Ovary (tissue), 9 donors: ENCODE measurements around the gene MGA. TPM values are rescaled to one million over a fixed set of nuclear protein-coding genes. Genes with fewer than 3 reads are reported as not detected.

Experiments
- DNase-seq, 5 donors: peaks; one replicate each; pipeline ENCODE4 v3.0.0-alpha.2; 2019 to 2020
- H3K27ac ChIP-seq, 2 donors: fragments of 200-600 bp; one replicate each; pipeline versions ENCODE4 v1.5.1 to v1.8.0; 2019 to 2022
- H3K27me3 ChIP-seq: fragments of 200-600 bp; one replicate; pipeline ENCODE4 v1.8.0; 2022
- H3K36me3 ChIP-seq: fragments of 200-600 bp; sonication (generic); one replicate; pipeline ENCODE4 v1.5.1; 2019
- H3K4me1 ChIP-seq: one replicate; pipeline ENCODE4 v1.8.1; 2013; ENCODE audit warnings: mild to moderate bottlenecking, moderate library complexity; ENCODE audit not compliant: insufficient read depth
- H3K4me3 ChIP-seq: fragments of 200-600 bp; sonication (generic); one replicate; pipeline ENCODE4 v1.5.1; 2017
- H3K9me3 ChIP-seq, 2 donors: fragments of 200-600 bp in 1 of 2; sonication (generic) in 1 of 2; one replicate each; pipeline versions ENCODE4 v1.5.1 to v1.8.1; 2013 to 2019; ENCODE audit warnings: mild to moderate bottlenecking in 1 of 2, moderate library complexity in 1 of 2
- CTCF ChIP-seq, 3 donors: fragments of 450-650 bp in 2 of 3; fragments of 200-600 bp in 1 of 3; IDR thresholded peaks; one replicate each; pipeline versions ENCODE4 v1.5.1 to v1.8.0; 2016 to 2022; ENCODE audit warnings: antibody characterized with exemption in 3 of 3, mild to moderate bottlenecking in 1 of 3
- EP300 ChIP-seq: sonication (generic); formaldehyde crosslinking; IDR thresholded peaks from one replicate; pipeline ENCODE4 v1.6.1; 2017; ENCODE audit warnings: antibody characterized with exemption
- POLR2A ChIP-seq: fragments of 450-650 bp; IDR thresholded peaks from one replicate; pipeline ENCODE4 v1.6.1; 2017; ENCODE audit warnings: antibody characterized with exemption, mild to moderate bottlenecking, moderate library complexity
- WGBS, 3 donors: extraction: QIAGEN DNeasy Blood & Tissue Kit in 1 of 3; methylation state at CpG; one replicate each; pipeline versions ENCODE4 v1.1.5 to v1.1.7; 2013 to 2017; 5-methylcytosine and 5-hydroxymethylcytosine counted together
- intact Hi-C, 4 donors: fragments of 100-400 bp; cut with DNase I; formaldehyde crosslinking; loops; one replicate each; pipeline versions ENCODE4 v1.11.0 to v1.15.1; 2022 to 2023
- polyA plus RNA-seq, 2 donors: library from polyadenylated mRNA; stranded (reverse); fragments of 200-250 nt in 1 of 2; fragments of 350-450 nt in 1 of 2; fragmentation: Illumina TruSeq in 1 of 2; extraction: RNeasy Lipid Tissue Mini Kit (QIAGEN cat#74804) in 1 of 2; gene quantifications; one replicate each; pipeline ENCODE4 v1.2.3, GENCODE V29; 2013 to 2014
- total RNA-seq, 7 donors: library from RNA; depleted of rRNA in 2 of 7; stranded (reverse); fragments of >200 nt in 2 of 7; fragmentation: NEBNext Ultra II Directional in 3 of 7; extraction: Animal tissue kit (Norgen Biotek cat#: 25700) in 3 of 7; gene quantifications; one replicate each; pipeline versions ENCODE4 v1.1.0 to v1.2.4, GENCODE V29; 2016 to 2023
- donor health status: DM: no; HTN: no; CAD: no; lungs with moderate emphysema.
- donor health status: DM: no; HTN: no; CAD: no.
- donor health status: Bipolar disorder and iron deficiency.
- donor health status: DM: yes; HTN: yes; CAD: no.
- donor health status: DM: no; HTN: no; CAD: no.
- donor health status: DM: yes; HTN: yes; CAD: no.

The MGA gene
- total and polyA plus RNA-seq, 9 donors: 7.1 to 90.2 (median 60.9) TPM

GRCh38 chr15:41799488-41799805, 139.2 kb downstream of the MGA start:
- H3K27me3 ChIP-seq: no peaks in the 10 kb centered on the region
- H3K36me3 ChIP-seq: no peaks in the 10 kb centered on the region
- DNase-seq: no peak
- H3K27ac ChIP-seq: no peak overlapping the region
- no peak overlapping the region for H3K4me3 ChIP-seq
- H3K9me3 ChIP-seq: no peaks in the 10 kb centered on the region
- 82 to 85% (median 85%) methylated on average over 5 of the region's 5 CpGs for WGBS, 3 donors
- intact Hi-C loops: no loop called here
- TF ChIP-seq CTCF (IDR thresholded peaks at IDR 0.05): no peak
- no peak for TF ChIP-seq EP300
- no peak for TF ChIP-seq POLR2A
- H3K4me1 ChIP-seq: peaks cover 9% of the 10 kb centered on the region

GRCh38 chr15:41801185-41801584, 141.0 kb downstream of the MGA start:
- Histone ChIP-seq H3K9me3 (no peaks in the 10 kb centered on the region), H3K36me3 (no peaks in the 10 kb centered on the region), H3K27ac (no peak overlapping the region), H3K4me3 (no peak overlapping the region), H3K4me1 (peaks cover 3% of the 10 kb centered on the region), H3K27me3 (no peaks in the 10 kb centered on the region)
- intact Hi-C loops: no loop called here
- 86 to 88% (median 87%) methylated on average over 3 of the region's 3 CpGs for WGBS, 3 donors
- no peak for TF ChIP-seq POLR2A
- TF ChIP-seq CTCF (IDR thresholded peaks at IDR 0.05): no peak
- no peak for TF ChIP-seq EP300
- DNase-seq: no peak

DNA sequence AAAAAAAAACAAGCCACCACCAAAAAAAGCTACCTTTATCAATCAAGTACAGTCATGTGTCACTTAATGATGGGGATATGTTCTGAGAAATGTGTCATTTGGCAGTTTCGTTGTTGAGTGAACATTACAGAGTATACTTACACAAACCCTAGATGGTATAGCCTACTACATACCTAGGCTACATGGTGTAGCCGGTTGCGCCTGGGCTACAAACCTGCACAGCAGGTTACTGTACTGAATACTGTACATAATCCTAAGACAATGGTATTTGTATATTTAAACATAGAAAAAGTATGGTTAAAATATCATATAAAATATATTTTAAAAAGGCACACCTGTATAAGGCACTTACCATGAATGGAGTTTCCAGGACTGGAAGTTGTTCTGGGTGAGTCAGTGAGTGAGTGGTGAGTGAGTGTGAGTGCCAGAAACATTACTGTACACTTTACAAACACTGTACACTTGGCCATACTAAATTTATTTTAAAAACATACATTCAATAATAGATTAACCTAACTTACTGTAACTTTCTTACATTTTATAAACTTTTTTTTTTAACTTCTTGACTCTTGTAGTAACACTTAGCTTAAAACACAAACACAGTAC, 141.7 kb downstream of the MGA start:
- WGBS, 3 donors: 93 to 97% (median 96%) methylated on average over 3 of the region's 3 CpGs
- no peak for DNase-seq
- intact Hi-C loops: no loop called here
- Histone ChIP-seq H3K4me3 (no peak overlapping the region), H3K4me1 (peaks cover 3% of the 10 kb centered on the region), H3K27ac (no peak overlapping the region), H3K9me3 (no peaks in the 10 kb centered on the region), H3K27me3 (no peaks in the 10 kb centered on the region), H3K36me3 (no peaks in the 10 kb centered on the region)
- TF ChIP-seq POLR2A (no peak), EP300 (no peak), CTCF (IDR thresholded peaks at IDR 0.05) (no peak)

GRCh38 chr15:41804361-41804760, 144.2 kb downstream of the MGA start:
- no peaks in the 10 kb centered on the region for H3K27me3 ChIP-seq

More at GRCh38 chr15:41804361-41804760, 144.2 kb downstream of the MGA start:
- Histone ChIP-seq H3K27ac (no peak overlapping the region), H3K36me3 (no peaks in the 10 kb centered on the region), H3K4me1 (no peaks in the 10 kb centered on the region), H3K9me3 (no peaks in the 10 kb centered on the region), H3K4me3 (no peak overlapping the region)
- intact Hi-C loops: no loop called here
- no peak for DNase-seq
- WGBS, 3 donors: 80 to 90% (median 88%) methylated on average over 2 of the region's 2 CpGs
- TF ChIP-seq EP300: no peak
- no peak for TF ChIP-seq CTCF (IDR thresholded peaks at IDR 0.05)
- no peak for TF ChIP-seq POLR2A
